CD4-positive, alpha-beta T cell treated with Interleukin-4 for 1 hour (primary cell): ENCODE measurements around the gene ARHGDIG.
"Not testable (repeated sequence)": the region's sequence is repeated elsewhere in the genome, so short reads cannot be mapped to it uniquely, and the experiment has no call there.

ENCODE experiments used
- DNase-seq, 2 donors: peaks; one replicate each; pipeline ENCODE4 v3.0.0-alpha.2; 2020 to 2022

ARHGDIG gene

DNA sequence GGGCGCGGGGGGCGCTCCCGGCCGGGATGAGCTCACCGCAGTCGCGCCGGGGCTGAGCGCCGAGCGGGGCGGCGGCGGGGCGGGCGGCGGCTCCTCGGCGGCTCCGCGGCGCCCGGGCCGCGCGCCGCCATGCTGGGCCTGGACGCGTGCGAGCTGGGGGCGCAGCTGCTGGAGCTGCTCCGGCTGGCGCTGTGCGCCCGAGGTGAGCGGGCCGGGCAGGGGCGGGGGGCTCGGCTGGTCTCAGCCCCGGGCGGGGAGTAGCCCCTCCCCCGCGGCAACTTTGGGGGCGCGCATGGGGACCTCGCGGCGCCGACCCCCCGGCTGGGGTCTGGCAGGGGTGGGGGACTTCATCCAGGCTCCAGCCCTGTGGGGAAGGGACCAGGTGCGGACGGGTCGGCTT lies at the start of gene ARHGDIG:
TSS of gene ARHGDIG (plus strand) at position 40 of the 400 bp plus-strand sequence. CDS start at position 130, 90 bp downstream.
- no peak for DNase-seq

DNA sequence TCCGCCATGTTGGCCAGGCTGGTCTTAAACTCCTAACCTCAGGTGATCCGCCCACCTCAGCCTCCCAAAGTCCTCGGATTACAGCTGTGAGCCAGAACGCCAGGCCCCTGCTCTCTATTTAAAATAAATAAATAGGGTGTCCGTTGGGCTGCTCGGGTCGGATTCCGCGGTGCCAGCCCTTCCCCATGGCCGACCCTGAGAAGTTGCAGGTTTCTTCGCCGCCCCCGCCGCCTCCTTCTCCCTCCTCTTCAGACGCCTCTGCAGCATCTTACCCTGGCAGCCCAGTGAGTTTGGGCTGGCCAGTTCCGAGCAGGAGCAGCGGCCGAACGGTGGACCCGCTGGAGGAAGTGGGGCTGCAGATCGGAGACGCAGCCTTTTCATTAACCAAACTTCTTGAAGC lies 49.4 kb upstream of the ARHGDIG start:
- DNase-seq, result no peak

DNA sequence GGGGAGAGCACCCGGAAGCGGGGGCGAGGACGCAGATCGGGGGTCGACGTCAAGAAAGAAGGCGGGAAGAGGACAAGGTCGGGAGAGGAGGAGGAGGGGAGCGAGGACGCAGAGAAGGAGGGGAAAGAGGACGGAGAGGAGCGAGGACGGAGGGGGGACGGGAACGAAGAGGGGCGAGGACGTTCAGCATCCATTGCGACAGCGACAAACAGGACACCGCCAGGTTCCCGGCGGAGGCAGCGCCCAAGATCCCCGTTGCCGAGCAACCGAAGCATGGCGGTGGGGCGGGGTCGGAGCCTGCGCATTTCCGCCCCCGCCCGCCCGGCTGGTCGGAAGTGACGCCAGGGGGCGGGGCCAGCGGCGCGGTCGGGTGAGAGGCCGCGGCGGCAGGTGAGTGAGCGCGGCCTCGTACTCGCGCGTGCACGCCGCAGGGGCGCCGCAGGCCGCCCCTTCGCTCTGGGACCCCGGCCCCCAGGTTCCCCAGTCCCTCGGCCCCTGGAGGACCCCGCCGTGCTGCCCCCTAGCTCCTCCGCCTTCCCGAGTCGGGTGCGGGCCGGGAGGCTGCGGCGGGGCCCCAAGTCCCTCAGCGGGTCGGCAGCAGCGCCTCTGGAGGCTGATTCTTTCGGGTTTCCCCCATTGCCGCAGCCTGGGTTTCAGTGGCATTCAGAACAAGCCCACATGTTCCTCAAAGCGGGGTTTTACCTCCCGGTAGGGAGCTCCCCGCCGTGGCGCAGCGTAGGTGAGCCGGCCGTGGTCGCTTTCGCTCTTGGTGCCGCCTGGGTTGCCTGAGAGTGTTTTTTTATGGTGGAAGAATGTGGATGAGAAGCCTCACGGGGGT lies 45.7 kb upstream of the ARHGDIG start, which contains the start of gene FAM234A:
TSS of gene FAM234A (plus strand) at position 354 of the 838 bp plus-strand sequence. CDS start 19,593 bp downstream, outside the sequence.
- DNase-seq, result peak; percentile 94

DNA sequence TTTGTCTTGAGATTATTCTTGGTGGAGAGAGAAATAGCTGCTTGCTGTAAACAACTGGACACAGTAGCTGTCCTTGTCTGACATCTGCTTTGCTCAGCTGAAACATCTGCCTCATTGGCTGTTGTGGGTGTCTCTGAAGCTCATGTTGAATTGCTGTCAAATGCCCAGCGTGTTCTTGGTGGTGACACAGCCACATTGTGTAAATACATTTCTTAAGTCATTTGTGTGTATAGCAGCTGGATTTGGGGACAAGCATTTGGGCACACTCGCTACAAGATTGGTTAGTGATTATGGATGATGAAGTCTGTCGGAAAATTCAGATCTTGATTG lies 40.5 kb upstream of the ARHGDIG start:
- DNase-seq, result no peak

DNA sequence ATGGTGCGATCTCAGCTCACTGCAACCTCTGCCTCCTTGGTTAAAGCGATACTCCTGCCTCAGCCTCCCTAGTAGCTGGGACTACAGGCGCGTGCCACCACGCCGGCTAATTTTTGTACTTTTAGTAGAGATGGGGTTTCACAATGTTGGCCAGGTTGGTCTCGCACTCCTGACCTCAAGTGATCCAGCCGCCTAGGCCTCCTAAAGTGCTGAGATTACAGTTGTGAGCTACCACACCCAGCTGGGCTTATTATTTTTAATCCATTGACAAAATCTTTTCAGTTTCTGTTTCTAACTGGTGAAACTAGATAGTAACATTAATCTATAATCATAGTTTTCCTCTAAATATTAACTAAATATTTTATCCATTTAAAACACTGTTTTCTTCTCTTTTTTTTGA lies 39.8 kb upstream of the ARHGDIG start:
- no peak for DNase-seq

DNA sequence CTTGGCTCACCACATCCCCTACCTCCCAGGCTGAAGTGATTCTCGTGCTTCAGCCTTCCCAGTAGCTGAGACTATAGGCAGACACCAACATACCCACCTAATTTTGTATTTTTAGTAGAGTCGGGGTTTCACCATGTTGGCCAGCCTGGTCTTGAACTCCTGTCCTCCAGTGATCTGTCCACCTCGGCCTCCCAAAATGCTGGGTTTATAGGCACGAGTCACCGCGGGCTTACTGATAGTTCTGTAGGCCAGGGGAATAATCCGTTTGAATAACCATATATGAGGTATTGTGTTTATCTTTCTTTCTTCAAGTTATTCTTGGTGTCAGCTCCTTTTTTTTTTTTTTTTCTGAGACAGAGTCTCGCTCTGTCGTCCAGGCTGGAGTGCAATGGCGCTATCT lies 38.1 kb upstream of the ARHGDIG start:
- DNase-seq, result no peak

DNA sequence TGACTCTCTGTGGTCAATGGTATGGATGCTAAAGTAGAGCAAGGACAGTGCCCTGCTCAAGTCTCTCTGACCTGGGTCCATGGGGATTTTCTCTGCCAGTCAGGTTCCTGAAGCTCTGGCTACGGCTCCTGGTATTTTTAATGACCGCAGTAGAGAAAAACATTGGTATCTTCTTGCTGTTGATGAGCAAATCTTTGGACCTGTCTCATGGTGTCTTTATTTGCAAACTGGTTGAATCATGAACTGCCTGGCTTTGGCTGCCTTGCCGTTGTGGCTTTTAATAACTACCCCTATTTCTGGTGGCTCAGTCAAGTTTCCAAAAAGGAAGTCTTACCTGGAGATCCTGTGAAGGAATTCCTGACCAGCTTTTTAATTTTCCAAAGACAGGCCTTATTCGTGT lies 37.0 kb upstream of the ARHGDIG start:
- no peak for DNase-seq

DNA sequence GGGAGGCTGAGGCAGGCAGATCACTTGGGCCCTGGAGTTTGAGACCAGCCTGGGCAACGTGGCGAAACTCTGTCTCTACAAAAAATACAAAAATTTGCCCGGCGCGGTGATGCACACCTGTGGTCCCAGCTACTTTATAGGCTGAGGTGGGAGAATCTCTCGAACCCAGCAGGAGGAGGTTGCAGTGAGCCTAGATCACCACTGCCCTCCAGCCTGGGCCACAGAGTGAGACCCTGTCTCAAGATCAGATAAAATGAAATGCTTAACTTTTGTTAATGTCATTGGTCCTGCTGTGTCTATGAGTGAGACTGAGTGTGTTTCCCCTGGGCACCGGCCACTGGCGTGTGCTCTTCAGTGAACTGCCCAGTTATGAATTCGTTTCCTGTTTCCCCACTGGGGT lies 35.3 kb upstream of the ARHGDIG start:
- no peak for DNase-seq

DNA sequence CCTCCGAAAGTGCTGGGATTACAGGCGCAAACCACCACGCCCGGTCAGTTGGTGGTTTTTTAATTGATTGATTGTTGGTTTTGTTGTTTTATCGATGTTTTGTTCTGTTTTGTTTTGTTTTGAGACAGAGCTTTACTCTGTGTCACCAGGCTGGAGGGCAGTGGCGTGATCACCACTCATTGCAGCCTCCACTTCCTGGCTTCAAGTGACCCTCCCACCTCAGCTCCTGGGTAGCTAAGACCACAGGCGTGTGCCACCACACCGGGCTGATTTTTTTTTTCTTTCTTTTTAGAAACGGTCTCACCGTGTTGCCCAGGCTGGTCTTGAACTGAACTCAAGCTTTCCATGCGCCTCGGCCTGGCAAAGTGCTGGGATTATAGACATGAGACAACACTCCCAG lies 33.4 kb upstream of the ARHGDIG start:
- no peak for DNase-seq

DNA sequence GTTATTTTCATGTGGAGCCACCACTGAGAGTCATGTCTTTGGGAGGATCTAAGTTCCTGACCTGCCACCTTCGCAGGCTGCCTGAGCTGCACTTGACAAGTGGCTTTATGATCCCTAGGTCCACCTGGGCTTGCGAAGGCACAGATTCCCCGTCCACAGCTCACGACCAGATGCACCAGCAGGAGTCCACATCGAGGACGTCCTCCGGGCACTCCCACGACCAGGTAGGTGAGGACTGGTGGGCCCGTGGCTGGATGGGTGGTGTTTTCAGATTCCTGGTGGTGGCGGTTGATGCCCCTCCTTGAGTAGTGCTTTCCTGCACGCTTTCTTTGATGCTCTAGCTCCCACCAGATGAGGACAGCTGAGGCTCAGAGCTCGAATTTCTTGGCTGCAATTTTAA lies 31.0 kb upstream of the ARHGDIG start:
- no peak for DNase-seq

DNA sequence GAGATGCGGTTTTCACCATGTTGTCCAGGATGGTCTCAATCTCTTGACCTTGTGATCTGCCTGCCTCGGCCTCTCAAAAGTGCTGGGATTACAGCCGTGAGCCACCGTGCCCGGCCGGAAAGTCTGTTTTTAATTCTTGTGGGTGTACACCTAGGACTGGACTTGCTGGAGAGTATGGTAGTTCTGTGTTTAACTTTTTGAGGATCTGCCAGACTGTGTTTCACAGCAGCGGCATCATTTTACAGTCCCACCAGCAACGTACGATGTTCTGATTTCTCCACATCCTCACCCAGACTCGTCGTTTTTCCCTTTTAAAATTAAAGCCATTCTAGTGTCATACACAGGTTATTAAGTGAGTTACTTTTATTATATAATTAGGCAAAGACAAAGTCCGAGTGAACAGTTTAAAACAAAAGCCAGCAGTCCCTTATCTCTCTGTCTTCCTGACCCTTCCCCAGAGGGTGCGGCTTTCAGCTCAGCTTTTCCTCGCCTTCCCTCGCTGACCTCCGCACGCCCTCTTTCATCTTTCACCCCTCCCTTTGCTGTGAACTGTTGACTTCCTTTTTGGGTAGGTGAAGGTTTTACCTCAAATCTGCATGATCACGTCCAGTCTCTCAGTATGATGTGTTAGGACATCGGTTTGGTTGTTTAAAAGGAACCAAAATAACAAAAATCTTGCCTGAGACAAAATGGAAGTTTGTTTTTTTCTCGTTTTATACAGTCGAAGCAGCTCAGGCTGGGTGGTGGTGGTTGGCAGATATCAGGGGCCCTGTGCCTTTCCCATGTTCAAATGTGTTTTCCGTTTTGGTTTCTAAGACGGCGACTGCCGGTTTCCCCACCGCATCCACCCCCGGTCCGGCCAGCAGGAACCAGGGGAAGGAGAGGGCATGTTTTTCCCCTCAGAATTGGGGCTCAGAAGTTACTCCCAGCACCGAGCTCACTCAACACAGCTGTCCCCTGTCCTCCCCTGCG lies 27.7 kb upstream of the ARHGDIG start:
- DNase-seq, result peak in 1 of 2 donors; percentile 45

DNA sequence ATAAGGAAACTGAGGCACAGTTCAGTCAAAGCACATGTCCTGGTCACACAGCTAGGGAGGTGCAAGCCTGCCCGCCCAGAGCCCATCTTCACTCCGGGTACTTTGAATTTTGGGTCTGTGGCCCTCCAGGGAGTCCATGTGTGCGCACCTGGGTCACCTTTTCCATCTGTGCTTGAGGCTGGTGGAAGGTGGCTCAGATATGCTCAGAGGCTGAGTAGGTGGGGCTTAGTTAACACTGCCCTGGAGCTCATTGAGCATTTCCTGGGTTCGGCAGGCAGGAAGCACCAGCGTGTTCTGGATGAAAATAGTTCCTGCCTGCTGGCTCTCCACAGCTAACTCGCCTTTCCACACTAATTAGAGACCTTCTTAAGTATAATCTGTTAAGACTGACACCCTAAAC lies 26.6 kb upstream of the ARHGDIG start:
- no peak for DNase-seq

DNA sequence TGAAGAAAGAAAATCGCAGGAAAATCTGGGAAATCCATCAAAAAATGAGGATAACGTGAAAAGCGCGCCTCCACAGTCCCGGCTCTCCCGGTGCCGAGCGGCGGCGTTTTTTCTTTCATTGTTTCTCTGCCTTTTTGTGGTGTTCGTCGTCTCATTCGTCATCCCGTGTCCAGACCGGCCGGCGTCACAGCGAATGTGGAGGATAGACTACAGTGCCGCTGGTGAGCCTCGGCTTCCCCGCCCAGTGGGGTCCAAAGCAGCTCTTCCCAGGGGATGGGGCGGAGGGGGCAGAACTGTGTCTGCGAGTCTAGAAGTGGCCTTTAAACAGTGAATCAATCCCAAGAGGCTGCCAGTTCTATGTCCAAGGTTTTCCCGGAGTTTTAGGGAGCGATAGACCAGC lies 25.9 kb upstream of the ARHGDIG start:
- no peak for DNase-seq

DNA sequence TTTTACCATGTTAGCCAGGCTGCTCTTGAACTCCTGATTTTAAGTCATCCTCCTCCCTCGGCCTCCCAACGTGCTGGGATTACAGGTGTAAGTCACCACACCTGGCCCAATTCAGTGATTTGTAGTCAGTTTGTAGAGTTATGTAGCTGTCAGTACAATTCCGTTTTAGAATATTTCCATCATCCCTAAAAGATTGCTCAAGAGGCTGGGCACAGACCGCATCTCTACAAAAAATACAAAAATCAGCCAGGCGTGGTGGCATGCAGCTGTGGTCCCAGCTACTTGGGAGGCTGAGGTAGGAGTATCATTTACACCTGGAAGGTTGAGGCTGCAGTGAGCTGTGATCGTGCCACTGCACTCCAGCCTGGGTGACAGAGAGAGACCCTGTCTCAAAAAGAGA lies 25.2 kb upstream of the ARHGDIG start:
- no peak for DNase-seq

DNA sequence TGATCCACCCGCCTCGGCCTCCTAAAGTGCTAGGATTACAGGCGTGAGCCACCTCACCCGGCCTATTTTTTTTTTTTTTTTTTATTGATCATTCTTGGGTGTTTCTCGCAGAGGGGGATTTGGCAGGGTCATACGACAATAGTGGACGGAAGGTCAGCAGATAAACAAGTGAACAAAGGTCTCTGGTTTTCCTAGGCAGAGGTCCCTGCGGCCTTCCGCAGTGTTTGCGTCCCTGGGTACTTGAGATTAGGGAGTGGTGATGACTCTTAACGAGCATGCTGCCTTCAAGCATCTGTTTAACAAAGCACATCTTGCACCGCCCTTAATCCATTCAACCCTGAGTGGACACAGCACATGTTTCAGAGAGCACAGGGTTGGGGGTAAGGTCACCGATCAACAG lies 22.3 kb upstream of the ARHGDIG start:
- not testable (repeated sequence) for DNase-seq

DNA sequence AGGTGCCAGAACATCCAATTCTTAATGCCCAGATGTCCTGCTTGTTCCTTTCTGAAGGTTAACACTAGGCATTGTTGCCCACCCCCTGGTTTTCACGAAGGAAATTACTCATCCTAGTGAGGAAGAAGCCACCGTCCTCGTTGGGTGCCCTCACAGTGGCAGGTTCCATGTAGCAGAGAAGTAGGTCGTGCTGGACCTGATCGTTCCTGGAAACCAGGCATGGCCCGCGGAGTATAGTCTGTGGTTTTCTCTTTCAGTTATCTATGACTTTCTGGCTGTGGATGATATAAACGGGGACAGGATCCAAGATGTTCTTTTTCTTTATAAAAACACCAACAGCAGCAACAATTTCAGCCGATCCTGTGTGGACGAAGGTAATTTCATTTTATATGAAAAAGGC lies 21.2 kb upstream of the ARHGDIG start:
- DNase-seq, result no peak

DNA sequence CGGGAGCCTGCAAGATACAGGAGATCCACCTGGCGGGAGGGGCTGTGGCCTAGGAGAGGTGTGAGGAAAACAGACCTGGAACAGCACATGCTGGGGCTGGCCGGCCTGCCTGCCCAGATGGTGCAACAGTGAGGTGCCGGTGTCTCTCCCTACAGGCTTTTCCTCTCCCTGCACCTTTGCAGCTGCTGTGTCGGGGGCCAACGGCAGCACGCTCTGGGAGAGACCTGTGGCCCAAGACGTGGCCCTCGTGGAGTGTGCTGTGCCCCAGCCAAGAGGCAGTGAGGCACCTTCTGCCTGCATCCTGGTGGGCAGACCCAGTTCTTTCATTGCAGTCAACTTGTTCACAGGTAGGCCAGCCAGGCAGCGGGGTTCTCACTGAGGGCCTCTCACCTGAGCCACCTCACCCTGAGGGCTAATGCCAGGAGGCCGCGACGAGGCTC lies 20.6 kb upstream of the ARHGDIG start:
- no peak for DNase-seq

DNA sequence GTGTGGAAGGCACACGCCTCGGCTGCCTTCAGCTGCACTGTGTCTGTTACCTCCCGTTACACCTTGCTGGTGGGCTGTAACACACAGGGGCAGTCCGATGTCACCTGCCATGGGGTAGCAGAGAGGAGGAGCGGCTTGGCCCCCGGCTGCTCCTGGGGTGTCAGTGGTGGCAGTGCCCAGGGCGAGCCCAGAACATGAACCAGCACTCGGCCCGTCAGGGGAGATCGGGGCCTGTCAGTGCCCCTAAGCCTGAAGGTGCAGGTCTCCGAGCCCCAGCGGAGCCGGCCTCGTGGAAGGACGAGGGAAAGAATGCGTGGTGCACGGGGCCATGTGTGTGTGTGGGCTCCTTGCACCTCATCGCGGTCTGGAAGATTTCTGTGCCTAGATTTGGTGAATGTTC lies 20.1 kb upstream of the ARHGDIG start:
- no peak for DNase-seq

DNA sequence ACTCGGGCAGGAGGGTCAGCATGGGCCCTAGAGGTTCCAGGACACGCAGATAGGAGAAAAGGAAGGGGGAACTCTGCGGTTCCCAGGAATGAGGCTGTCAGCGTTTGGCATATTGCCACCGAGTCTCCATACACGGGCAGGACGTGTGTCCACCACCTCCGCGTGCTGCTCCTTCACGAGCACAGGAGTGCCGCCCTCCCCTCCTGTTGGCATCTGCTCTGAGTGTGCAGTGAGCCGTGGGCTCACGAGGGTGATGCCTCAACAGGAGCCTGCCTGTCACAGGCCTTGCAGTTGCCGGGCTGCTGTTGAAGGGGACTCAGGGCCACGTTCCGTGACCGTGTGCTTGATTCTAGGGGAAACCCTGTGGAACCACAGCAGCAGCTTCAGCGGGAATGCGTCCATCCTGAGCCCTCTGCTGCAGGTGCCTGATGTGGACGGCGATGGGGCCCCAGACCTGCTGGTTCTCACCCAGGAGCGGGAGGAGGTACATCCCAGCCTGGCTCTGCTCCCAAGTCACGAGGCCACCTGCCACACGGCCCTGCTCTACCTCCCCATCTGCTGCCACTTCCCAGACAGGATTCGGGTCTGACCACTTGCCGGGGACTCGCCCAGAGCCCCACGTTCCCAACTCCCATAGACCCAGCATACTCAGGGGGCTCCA lies 19.2 kb upstream of the ARHGDIG start:
- DNase-seq, result no peak

DNA sequence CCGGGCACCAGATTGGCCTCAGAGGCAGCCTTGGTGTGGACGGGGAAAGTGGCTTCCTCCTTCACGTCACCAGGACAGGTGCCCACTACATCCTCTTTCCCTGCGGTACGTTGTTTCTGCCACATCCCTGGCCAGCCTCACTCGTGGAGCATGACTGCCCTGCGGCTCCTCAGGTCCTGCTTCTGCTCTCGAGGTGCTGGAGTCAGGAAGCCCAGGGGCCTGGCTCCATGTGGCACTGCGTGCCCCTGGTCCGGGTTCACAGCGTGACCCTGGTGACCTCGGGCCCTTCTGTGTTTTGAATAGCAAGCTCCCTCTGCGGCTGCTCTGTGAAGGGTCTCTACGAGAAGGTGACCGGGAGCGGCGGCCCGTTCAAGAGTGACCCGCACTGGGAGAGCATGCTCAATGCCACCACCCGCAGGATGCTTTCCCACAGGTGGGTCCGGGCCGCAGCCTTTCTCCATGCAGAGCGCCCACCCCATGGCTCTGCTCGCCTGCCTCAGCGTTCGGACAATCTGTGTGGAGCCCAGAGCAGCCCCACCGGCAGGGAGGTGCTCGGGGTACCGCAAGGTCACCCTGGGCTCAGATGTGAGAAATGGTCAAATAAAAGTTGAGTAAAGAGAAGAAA lies 18.2 kb upstream of the ARHGDIG start:
- DNase-seq, result no peak

DNA sequence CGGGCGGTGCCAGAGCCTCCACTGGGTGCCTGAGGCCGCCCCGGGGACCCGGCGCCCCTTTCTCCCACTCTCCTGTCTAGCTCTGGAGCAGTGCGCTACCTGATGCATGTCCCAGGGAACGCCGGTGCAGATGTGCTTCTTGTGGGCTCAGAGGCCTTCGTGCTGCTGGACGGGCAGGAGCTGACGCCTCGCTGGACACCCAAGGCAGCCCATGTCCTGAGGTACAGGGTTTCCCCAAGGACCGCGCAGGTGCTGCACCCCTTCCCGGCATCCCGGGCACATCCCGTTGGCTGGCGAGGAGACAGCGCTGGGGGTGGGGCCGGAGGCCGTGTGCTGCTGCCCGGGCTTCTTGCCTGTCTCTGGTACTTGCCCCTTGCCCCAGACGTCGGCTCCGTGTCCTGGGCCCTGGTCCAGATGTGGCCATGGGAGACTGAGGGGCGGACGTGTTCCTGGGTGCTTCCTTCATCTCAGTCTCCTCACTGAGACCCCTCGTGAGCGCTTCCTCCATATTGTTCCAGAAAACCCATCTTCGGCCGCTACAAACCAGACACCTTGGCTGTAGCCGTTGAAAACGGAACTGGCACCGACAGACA lies 17.1 kb upstream of the ARHGDIG start:
- no peak for DNase-seq

DNA sequence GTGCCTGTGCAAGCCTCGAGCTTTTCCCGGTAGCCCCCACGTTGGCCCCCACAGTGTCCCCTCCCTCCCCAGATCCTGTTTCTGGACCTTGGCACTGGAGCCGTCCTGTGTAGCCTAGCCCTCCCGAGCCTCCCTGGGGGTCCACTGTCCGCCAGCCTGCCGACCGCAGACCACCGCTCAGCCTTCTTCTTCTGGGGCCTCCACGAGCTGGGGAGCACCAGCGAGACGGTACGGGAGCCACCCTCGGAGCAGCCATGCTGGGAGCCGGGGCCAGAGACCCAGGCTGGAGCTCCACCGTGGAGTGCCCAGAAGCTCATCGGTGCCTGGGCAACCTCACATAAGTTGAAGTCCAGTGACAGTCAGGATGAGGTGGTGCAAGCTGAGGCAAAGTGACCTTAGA lies 16.4 kb upstream of the ARHGDIG start:
- no peak for DNase-seq
